Activated CD4-positive, alpha-beta T cell treated with anti-CD3 and anti-CD28 coated beads, Interleukin-2, amount 50 U/mL, for 1 hour (primary cell): ENCODE data around the gene LPP.

Experiments used
- DNase-seq: peaks from one replicate; pipeline ENCODE4 v3.0.0-alpha.2; 2020

The LPP gene

DNA sequence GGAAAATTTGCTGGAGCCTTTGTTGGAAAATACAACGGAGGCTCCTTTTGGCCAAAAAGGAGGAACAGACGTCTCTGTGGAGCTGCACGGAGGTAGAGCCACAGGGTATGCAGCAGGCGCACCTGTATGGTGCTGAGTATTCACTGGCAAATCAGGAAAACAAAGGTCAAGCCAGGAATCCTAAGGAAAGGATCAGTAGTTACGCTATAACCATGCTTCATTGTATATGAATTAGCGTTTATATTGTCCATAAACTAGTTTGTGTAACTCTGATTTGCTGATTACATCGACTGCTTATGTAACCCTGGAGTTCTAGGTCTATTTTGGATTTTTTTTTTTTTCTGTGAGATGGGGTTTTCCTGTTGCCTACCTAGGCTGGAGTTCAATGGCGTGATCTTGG lies 45.4 kb downstream of the LPP start:
- DNase-seq = no peak

DNA sequence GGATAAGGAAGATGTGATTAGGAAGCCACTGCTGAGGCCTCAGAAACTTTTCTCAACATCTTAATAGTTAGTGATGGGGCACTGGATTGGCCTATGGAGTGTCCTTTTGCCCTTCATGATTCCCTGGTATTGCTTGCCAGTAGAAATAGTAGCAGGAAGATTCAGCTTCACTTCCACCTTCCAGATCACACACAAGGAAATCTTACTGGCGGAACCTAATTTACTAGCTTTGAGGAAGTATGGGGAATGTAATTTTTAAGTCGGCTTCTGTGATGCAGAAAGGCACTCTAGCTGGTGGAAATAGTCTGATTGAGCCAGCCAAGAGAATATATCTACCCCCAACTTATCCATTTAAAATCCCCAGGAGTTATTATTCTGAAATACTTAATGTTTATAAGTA lies 46.5 kb downstream of the LPP start:
- no peak for DNase-seq

DNA sequence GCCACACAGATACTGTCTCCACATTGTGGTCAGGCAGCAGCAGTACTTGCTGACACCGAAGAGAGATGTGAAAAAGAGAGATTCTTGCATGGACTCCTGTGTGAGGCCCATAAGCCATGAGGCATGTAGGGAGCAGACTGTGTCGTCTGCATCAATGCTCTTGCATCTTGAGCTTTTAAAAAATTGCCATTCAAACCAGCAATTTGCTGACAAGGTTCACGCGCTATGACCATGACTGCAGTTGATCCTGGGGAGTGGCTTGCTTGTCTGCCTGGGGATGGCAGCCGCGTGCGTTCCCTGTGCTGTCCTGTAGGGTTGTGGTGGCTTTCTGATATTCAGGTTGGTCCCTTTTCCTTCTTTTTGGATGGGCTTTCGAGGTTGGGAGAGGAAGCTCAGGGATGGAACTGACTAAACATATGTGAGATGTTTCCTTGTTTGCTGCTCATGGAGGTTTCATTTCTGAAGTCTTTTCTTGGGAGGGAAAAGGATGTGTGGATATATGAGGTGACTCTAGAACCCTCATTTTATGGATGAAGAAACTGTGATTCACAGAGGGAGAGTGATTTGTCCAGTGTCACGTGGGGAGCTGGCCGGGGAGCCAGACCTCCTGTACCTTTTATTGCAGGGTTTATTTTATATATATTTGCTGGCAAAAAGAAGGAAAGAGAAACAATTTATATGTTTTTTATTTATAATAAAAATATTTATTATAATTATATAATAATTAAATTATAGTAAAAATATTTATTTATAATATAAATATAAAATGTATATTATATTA lies 48.6 kb downstream of the LPP start:
- no peak for DNase-seq

DNA sequence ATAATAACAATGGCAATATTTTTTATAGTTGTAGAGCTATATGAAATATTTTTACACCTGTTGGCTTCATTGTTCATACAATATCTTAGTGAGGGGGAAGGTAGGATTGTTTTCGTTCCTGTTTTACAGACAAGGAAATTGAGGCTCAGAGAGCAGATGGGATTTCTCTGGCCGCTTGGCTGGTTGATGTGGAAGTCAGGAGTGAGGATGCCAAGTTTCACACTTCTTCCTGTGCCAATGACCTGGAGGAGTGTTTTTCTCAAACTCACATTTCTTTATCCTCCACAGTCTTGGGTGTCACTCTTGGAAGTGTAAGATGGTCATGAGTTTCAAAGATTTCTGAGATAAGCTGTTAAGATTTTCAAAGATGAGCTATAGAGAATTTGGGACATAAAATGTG lies 50.6 kb downstream of the LPP start:
- DNase-seq = no peak

DNA sequence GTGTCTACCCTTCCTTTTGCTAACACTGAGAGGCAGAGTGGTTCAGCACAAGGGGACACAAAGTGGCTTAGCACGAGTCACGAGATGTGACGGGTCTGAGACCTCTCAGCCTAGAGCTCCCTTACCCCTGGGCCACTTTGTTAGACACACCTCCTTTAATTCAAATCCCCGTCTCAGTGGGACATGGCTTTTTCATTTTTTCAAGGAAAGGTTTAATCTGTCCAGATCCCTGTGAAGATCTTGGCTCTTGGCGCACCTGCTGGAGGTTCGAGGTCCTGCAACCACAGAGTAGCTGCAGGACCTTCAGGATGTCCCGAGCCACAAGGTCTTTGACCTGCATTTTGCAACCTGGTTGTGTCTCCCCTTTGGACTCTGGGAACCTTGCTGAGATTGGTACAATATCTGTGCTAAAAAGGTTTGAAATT lies 52.0 kb downstream of the LPP start:
- DNase-seq = no peak

DNA sequence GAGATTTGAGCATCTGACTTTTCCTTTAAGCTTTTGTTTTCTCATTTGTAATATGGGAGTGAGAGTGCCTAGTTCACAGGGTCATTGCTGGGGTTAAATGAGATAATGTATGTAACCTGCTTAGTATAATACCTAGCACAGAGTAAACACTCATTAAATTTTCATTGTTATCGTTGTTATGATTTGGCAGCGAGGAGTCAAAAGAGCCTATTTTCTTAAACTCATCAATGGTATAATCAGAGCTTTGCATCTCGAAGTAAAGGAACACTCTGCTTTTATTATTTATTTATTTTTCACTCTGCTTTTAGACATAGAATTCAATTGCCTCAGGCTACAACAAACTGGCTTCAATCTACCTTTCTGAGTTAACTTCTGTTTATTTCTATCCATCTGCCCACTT lies 52.8 kb downstream of the LPP start:
- DNase-seq = no peak

DNA sequence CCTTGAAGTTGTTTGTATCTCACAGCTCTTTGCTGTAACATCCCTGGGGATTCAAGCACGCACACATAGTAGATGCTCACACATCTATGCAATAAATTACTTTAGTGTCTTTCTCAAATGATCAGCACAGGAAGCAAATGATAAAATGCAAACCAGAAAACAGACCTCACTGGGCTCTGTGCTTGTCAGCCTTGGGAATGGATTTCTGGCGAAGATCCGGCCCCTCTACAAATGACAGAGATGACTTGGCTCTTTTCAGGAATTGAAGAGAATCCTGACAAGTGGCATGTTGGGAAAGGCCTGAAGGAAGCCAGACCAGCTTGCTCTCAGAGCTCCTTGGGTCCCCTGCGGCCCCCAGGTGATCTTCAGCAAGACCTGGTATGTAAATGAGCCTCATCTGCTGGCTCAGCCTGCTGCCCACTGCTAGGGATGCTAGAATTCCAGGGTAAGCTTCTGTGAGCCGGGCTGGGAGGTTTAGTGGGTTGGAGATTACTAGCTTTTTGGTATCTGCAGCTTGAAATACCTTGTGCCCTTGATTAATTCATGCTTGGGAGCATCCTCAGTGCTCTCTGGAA lies 54.1 kb downstream of the LPP start:
- DNase-seq = no peak

DNA sequence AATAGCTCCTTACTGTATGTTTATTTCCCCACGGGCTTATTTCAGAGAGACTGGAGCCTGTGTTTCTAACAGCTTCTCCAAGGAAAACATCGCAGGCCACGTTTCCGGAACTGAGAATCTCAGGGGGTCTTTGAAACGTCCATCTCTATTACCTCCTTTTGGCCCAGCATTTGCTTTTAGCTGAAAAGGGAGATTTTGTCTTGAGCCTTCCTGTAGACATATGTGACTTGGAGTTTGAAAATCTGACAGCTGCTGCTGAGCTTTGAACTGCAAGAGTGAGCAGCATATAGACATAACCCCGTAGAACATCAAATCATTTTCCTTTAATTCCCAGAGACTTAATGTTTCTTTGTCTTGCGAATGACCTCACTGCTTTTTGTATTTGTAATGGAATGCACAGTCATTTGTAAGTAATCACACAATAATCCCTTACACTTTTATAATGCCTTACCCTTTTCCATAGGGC lies 54.6 kb downstream of the LPP start:
- no peak for DNase-seq

DNA sequence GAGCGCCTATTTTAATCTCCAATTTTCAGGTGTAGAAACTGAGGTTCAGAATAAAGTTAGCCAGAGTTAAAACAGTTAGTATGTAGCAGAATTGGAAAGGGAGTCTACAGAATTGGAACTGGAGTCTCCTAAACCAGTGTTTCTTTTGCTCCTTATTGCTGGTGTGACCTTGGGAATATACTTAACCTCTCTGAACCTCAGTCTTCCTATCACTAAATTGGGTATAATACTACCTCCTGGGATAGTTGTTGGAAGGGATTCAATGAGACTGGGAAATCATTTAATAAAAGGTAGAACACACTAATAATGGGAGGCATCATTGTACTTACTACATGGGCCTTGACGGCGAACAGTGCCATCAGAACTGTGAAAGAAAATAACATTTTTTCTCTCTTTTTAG lies 55.1 kb downstream of the LPP start:
- DNase-seq = no peak

DNA sequence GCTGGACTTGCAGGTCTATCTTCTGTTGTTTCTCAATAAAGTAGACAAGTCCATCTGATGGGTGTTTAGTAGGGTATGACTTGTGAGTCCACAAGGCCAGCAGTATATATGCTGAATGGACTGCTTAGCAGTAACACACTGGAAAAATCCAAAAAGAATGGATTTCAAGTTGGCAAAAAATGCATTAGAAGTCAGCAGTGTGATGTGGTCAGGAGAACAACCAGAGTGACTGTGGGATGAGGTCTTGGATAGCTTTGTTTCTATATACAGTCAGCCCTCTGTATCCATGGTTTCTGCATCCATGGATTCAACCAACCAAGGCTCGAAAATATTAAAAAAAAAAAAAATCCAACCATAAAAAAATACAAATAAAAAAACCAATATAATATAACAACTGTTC lies 55.8 kb downstream of the LPP start:
- no peak for DNase-seq

DNA sequence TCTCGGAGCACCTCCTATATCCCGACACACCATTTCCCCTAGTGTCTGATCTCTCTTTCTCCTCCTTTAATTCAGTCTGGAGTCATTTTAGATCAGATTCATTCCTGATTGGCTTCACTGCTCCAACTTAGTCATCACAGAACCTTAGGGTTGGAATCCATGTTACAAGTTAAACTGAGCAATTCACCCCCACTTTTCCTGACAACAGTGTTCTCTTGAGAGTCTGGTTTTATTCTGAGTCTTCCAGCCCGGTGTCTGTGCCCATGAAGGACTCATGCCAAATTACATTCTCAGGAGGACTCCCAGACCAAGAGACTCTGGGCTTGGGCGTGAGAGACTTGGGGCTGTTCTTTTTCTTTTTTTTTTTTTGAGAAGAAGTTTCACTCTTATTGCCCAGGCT lies 57.5 kb downstream of the LPP start:
- no peak for DNase-seq

DNA sequence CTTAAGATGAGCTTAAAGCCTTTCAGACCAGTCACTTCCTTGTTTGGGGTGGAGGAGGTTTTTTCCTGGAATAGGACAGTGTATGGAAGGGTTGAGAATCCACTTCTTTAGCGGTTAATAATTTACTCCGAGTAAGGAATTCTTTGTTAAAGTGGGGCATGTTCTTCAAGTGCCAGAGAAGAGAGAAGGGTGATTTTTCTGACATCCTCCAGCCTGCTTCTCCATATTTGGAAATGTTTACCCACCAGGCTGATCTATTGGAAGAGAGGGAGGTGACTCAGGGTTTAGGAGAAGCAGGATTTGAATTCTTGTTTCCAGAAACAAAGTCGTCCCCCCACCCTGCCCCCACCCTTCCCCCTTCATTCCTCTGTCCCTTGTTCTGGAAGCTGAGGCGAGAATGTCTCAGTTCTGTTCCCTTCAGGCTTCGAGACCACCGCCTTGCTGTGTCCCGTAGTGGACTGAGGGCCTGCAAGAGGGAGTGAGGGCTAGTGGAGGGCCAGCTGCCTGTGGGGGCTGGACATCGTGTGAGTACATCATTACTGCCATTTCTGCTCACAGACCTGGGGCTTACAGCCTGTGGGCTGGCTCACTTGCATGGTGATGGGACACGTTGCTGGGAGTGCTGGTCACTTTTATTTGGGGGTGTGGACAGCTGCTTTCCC lies 58.5 kb downstream of the LPP start:
- no peak for DNase-seq

DNA sequence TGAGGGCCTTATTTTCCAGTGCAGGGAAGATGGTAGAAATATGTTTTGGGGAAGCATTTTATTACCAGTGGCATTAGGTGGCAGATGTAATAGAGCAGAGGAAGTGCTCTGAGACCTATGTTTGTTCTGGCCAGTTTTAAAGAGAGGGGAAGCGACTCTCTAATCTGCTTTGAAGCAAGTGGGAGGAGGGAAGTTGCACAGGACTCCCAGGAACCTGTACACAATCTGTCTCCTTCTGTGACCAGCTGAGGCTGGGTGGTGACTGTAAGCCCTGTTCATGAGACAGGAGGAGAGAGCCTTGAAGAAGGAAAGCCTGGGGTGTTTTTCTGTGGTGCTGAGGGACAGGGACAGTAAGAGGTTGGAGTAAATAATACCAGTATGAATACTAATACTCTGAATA lies 60.5 kb downstream of the LPP start:
- no peak for DNase-seq

DNA sequence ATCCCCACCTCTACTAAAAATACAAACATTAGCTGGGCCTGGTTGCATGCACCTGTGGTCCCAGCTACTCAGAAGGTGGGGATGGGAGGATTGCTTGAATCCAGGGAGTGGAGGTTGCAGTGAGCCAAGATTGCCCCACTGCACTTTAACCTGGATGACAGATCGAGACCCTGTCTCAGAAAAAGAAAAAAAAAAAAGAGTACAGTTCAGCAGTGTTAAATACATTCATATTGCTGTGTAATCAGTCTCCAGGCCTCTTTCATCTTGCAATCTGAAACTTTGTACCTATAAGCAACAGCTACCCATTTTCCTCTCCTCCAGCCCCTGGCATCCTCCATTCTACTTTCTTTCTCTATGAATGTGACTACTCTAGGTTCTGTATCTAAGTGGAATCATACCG lies 61.2 kb downstream of the LPP start:
- no peak for DNase-seq

DNA sequence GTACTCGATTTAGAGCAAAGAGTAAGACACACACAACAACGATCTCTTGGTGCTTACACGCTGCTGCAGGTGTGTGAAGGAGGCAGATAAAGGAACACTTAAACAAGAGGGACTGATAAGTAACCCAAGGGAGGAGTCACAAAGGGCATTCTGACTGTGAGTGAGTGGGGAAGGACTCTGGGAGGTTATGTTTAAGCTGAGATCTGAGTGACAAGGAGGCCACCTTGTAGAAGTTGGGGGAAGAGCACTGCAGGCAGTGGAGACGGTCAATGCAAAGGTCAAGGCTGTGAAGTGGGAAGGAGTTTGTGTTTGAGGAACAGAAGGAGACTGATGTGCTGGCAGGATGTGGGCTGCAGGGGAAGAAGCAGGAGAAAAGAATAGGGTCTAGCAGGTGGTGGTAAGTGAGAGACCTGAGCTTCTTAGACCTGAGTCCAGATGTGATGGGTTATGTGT lies 63.1 kb downstream of the LPP start:
- DNase-seq = no peak

DNA sequence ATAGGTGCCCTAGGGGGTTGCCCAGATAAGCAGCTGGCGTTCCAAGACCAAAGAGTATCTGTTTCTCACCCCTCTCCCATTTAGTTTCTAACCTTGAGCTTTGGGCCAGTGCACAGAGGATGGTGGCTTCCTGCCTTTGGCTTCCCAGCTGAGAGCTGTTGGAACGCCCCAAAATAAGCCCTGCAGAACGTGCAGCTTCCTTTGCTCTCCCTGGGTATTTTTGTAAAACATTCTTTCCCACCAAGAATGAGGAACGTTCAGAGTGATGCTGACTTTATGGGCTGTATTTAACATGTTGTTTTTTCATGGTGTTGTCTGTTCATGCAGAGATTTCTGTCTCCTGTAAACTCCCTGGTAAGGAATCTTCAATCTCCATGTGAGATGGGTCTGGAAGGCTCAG lies 63.8 kb downstream of the LPP start:
- DNase-seq = no peak

DNA sequence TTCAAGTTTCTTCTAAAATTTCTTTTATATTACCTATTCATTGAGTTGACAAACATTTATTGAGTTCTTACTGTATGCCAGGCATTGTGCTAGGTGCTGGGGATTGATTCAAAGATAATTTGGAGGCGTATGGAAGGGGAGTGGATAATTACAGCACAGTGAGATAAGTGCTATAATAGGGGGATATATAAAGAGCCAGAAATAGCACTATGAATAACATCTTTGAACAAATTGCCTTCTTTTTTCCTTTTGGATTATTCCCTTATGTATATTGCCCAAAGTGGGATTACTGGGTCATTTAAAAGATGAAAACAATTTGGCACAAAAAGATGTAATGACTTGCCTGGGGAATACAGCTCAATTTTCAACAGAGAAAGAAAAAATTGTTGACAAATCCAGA lies 64.6 kb downstream of the LPP start:
- DNase-seq = no peak

DNA sequence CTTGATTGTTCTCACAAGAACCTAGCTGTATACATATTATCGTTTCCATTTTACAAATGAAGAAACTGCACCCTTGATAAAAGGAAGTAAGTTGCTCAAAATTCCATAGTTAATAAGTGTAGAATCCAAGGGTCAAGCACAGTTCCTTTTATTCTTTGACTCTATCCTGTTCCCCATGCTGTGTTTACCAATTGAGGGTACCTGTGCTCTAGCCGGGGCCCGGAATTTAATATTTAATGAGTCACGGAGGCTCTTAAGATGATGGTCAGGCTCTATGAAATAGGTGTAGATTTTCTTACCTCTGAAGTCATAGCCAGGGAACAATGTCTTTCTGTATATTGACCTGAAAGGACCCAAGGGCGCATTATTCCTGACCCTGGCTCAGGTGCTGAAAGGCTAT lies 65.2 kb downstream of the LPP start:
- DNase-seq = no peak

DNA sequence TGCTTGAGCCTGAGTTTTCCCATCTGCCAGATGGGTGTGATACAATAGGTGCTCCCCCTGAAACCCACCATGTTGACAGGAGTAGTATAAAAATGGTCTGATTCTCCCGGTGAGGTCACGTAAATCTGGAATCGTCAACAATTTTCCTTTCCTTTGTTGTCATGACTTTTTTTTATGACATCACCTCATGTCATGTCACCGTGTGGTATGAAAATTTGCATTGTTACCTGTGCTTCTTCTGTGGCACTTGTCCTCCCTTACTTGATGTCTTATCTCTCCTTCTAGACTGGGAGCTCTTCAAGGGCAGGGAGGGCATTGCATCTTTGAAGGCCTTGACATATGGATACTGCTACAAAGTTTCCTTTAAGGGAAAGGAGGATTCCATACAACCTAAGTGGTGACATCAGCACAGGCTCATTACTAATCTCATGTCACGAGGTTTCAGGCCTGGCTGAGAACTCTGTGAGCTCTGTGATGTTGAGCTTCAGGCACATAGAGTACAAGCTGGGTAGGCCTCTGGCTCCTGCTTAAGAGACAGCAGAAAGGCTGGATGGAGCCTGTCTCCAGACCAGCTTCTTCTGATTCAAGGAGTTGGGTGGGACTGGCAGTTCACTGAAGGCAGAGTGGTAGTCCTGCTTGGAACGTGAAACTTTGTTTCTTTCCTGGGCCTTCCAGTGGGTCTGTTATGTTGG lies 66.3 kb downstream of the LPP start:
- no peak for DNase-seq

DNA sequence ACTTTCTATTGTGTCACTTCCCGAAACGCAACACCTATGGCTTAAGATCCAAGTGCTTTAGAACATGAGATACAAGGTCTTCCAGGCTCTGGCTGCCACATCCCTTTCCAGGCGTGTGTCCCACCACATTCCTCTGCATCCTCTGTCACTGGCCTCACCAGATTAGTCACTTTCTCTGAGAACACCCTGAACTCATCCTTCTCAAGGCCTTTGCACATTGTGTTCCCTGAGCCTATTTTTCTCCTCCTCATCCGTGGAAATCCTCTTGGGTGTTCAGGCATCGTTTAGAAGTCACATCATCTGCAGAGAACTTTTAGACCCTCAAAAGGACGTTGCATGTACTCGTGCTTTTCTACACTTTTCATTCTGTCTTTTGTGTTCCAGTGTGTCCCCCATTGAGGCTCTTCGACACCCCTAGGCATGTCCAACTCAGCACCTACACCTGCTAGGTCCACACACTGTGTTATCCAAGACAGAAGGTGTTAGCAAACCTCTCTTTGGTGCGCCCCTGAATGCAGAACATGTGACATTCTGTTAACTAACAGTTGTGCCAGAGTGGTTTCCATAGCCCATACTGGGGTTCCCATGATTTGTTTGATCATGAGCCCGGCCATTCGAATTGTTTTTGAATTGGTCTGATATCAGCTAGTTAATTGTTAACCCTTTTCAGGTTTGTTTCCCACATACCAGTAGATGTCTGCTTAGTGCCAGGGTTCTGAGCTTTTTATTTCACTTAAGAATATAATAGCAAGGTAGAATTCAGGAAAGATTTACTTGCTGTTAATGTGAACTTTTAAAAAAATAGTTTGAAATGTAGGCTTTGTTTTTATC lies 67.2 kb downstream of the LPP start:
- DNase-seq = no peak

DNA sequence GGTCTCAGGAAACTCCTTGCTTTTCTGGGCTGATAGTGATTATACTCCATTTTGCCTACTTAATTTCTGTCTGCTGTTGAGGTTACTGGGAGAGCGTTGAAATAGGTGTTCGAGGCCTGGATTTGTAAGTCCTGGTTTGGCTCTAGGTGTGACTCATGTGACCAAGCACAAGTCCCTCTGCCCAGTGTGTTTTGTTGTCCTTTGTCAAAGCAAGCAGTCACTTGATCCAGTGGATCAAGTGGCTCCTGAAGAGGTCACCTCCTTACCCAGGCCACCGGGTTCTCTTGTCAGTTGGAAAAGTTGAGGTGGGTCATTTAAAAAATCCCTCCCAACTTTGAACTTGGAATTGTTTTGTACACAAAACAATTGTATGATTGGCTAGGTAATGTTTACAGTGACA lies 70.0 kb downstream of the LPP start:
- no peak for DNase-seq

DNA sequence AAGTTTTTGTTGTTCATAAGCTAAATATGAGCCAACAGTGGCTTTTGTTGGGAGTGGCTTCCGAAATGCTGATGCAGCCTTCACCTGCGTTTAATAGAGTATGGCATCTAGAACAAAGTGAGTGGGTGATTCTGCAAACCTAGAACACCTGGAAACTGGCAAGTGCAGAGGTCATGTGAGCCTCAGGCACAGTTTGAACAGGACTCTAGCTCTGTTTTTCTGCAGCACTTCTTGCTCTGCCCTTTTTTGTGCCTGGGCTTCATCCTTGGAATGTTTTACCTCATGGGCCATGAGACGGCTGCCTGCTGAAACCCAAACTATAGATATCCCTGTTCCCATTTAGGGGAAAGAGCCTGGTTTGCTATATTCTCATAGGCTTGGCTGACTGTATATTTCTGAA lies 73.5 kb downstream of the LPP start:
- DNase-seq = no peak

DNA sequence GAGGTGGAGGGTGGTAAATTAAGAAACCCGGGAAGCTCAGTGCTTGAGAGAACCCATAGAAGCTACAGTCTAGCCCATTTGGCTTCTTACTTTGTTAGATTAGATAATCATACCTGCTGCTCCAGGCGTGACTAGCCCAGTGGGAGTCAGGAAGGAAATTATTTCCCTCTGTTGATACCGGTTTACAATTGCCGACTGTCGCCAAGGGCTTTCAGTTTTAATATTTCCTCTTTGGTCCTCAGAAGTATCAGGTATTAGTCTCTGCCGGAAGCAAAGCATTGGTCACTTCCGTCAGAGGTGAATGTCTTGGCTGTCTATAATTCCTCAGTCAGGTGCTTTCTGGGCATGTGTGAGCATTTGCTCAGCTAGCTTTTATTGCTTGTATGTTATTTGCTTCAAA lies 75.2 kb downstream of the LPP start:
- DNase-seq = no peak
